Stimulated activated CD8-positive, alpha-beta memory T cell treated with anti-CD3 and anti-CD28 coated beads, Interleukin-2, amount 100 ng/mL, for 1 hour (primary cell): Measurements from ENCODE around the gene SHISA8.
"Not testable (repeated sequence)": the region's sequence is repeated elsewhere in the genome, so short reads cannot be mapped to it uniquely, and the experiment has no call there.

Experiments
- DNase-seq, 2 donors: peaks; one replicate each; pipeline ENCODE4 v3.0.0-alpha.2; 2020; ENCODE audit warnings: low read depth in 2 of 2

The SHISA8 gene

DNA sequence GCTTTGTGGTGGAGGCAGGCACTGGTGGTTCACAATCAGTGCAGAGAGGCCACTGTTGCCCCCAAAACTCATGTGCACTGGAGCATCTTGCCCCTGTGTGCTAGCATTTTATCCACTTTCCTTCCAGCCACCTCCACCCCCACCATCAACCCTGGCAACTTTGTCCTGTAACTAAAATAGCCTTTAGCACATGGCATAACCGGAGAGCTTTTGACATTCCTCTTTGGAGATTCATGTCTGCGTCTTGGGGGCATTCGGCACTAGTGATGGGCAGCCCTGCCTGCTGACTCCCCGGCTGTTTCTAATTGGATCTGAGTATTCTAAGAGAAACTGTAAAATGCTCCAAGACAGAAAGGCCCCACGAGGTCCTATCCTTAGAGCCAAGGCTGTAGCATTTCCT is 15.8 kb downstream of the SHISA8 start:
- DNase-seq, result no peak

DNA sequence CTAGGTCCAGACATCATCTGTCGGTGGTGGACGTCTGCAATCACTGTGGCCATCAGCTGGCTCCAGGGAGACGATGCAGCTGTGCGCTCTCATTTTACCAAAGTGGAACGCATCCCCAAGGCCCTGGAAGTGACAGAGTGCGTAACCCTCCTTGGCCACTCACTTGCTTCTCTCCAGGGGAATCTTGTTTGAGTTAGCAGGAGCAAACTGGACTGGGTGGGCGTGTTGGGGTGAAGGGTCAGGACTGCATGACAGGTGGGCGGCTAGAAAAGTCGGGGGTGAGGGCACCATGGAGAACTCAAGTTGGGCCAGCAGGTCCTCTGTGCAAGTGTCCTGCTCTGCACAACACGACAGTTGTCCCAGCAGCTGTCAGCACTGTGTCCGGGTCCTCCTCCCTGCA is 16.2 kb downstream of the SHISA8 start:
- DNase-seq, result no peak

DNA sequence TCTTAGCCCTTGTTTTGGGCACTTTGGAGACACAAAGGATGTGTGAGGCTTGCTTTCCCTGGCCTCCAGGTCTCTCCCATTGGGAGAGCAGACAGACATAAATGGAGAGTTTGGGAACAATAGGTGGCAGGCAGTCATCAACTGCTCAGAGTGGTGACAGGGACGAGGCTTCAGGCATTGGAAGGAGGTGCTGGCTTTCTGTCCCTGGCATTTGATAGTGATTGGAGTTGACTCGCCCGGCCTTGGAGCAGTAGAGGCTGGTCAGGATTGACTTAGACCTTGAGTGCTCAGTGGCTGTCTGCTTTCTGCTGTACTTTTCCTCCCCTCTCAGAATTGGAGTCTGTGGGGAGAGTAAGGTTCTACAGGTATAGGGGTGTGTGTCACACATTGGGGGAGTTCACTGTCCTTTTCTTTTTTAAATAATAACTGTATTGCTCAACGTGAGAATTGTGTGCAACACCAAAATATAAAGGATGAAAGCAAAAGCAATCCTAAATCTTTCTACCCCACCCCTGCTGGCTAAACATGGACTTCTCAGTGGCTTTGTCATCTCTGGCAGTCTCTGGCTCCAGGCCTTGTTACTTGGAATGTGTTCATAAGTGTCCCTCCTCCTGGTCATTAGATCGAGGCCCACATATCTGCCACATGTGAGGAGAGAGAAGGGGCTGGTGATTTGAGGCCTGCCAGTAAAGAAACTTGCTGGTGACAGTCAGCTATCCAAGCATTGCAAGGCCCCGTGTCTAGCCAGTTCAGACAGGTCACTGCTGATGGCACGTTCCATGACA is 21.1 kb downstream of the SHISA8 start:
- DNase-seq, result no peak

DNA sequence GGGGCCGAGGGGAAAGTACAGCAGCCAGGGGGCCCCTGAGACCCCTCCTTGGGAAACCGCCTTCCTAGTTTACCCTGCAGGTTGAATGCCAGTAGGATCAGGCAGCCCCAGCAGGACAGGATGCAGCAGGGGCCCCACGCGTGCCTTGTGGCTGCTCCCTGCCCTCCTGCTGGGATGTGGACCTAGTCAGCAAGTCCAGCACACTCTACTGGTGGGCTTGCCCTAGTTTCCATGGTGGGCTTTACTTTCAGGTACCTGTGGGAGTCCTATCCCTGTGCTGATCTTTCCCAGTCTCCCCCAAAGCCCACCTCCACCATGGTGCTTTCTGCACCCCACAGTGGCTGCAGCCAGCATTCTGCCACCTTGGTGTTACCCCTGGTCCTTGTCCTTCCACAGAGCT is 22.2 kb downstream of the SHISA8 start:
- no peak for DNase-seq

DNA sequence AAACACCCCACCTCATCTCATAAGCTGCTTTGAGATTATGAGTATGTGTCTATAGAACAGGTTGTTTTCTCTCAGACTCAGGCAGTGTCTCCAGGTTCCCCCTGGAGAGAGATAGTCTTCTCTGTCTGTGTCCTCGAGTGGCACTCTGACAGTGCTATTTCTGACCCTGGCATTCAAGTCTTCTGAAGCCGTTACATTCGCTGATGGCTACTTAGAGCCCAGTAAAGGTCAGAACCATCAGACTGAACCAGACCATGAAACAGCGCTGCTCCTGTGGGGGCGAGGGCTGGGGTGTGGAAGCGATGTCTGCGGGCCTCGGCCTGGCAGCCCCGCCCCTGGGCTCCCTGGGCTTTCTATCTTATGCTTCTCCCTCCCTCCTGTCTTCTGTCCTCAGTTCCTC is 23.5 kb downstream of the SHISA8 start:
- DNase-seq, result no peak

DNA sequence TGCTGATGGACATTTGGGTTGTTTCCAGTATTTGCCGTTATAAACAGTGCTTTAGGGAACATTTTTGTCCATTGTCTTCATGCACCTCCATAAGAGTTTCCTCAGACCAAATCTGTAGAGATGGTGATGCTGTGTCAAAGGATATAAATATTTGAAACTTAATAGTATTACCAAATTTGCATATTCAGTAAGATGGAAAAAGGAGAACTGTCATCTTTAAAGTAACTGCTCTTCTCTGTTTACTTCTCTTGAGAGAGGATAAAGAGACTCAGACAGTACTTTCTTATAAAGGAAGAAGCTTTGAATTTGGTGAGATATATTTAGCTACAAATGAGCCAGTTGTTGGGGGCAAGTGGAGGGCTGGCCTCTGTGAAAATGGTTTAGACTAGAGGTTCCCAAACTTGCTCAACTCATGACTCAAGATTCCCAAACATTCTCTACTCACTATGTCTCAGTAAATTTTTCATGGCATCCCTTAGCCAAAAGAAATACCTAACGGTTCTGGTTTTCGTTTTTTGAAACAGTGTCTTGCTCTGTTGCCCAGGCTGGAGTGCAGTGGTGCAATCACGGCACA is 26.2 kb downstream of the SHISA8 start:
- DNase-seq, result no peak

DNA sequence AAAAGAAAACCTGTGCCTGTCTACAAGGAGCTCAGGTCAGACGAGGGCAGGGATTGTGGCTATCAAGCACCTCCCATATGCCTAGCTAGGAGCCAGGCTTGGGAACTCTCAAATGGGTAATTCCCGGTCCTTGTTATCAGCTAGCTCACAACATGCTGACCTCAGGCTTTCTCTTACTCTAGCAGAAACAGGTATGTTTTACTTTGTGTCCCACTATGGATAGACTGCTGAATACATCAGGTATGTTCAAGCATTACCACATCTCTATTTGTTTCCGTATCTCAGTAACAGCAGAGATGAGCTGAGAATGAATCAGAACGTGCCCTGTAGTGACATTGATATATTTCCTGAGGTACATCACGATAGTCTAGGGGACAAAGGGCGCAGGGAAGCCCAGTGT is 29.4 kb downstream of the SHISA8 start:
- no peak for DNase-seq

DNA sequence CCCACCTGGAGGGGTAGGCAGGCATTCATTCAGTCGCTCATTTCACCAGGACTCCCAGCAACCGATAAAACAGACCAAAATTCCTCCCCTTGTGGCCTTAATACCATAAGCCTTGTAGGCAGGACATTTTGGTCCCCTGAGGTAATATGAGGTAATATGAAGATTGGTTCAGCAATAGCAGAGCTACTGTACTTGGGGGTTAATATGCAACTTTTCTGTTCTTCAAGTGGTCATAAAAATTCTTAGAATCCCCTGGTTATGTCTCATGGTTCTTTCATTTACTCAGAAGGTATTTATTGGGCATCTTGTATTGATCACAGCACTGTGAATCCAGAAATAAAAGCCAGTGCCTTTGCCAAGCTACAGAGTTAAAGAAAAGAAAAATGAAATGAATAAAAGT is 29.8 kb downstream of the SHISA8 start:
- DNase-seq, result no peak

DNA sequence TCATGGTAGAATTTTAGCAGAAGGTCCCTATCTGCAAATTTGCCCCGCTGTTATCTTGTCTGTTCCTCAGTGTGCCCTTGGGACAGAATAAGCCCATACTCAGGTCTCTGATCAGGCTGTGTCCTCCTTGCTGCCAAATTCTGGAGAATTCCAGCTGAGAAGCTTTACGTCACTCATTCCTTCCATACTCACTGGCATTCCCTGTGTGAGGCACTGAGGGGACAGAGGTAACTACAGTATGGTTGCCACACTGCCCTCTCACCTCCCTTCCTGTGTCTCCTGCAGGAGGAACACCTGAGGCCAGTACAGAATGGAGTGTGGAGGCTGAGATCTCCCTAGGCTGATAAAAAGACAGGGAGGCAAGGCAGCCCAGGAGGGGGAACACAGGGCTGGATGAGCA is 31.5 kb downstream of the SHISA8 start:
- DNase-seq, result no peak

DNA sequence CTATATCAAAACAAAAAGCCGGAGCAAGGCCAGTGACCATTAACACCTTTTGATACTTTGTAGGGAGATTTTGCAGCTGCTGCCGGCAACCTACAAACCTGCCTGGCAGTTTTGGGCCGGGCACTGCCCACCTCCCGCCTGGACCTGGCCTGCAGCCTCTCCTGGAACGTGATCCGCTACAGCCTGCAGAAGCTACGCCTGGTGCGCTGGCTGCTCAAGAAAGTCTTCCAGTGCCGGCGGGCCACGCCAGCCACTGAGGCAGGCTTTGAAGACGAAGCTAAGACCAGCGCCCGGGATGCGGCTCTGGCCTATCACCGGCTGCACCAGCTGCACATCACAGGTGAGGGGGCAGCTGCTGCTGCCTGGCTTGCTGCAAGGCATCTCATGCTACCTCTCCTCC is 34.2 kb downstream of the SHISA8 start:
- no peak for DNase-seq

DNA sequence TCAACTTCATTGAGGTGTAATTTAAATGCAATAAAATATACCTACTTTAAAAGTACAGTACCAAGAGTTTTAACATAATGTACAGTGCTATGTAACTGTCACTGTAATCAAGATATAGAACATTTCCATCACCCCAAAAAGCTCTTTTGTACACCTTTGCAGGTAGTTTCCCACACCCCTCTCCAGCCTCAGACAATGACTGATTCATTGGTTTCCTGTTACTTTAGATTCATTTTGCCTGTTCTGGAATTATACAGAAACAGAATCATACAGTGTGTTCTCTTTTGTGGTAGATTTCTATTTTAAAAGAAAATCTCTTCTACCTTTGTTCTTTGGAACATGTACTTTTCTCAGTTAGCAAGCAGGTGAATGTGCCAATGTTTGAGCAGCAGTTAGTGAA is 38.2 kb downstream of the SHISA8 start:
- DNase-seq, result no peak

DNA sequence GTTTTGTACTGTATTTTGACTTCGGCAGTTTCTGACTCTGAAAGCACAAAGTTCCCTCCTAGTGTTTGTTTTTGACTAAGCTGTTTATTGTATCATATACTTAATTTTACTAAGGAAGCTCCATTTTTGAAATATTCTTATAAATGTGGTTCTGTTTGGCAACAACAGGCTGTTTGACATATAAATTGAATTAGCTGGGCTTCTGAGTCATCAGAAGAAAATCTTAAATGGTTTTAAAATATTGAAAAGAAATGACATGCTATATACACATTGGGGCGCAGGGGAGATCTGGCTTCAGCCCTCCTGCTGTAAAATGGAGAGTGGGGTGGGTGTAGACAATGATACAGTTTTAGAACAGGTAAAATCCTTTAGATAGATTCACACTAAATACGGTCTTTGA is 38.6 kb downstream of the SHISA8 start:
- no peak for DNase-seq

DNA sequence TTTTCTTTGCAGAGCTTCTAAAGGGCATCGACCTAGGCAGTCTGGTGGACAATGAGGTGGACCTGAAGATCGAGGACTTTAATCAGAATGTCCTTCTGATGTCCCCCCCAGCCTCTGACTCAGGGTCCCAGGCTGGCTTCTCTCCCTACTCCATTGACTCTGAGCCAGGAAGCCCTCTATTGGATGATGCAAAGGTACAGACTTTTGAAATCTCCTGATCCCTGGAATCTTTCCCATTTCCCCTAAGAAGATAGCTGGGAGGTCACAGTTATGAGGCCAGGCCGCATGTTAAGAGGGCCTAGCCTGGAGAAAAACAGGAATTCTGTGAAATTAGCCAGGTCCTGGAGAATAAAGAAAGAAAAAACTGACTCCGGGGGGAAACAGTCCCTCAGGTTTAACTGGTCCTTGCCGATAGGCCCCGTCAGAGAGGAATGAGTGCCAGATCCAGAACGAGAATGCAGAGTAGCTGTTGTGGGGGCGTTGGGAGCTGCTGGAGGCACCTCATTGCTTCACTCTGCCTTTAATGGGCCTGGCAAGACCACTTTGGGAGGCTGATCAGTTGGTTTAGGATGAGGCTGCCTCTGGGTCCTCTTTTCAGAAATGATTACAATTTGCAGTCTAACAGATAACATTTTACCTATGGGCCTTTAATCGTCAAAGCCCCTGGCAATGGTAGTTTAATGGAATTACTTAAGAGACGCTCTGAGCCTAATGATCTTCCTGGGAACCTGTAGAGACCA is 39.2 kb downstream of the SHISA8 start:
- DNase-seq, result no peak

DNA sequence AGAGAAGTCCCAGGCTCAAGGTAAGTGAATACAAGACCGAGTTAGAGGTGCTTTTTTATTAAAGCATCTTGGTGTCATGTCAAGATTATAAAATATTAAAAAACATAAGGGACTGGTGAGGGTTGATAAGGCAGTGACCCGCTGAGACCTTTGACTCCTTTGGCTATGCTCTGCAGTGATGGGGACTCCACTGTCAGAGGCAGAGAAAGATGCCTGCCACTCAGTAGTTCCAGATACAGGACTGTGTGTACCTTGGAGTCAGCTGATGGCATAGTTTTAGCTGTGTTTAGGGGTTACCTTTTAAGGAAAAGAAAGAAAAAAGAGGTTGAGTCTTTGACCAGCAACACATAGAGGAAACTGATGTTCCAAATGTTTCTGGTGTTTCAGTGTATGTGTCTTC is 40.8 kb downstream of the SHISA8 start:
- DNase-seq, result no peak

DNA sequence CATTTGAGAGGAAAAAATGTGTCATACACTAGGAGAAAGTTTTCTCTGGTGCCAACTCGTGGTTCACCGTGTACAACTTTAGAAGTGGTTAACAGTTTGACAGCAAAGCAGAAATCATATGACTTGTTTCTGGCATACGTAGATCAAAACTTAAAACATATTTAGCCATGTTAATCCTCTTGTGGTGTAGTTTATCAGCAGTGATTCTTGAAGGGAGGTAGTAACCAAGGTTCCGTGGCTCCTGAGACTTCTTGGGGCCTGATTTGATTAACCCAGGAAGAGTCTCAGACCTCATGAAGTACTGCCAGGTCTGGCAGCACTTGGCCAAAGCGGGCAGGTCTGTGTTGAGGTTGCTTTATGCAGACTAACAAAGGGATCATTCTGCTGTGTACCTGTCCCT is 41.5 kb downstream of the SHISA8 start:
- no peak for DNase-seq

DNA sequence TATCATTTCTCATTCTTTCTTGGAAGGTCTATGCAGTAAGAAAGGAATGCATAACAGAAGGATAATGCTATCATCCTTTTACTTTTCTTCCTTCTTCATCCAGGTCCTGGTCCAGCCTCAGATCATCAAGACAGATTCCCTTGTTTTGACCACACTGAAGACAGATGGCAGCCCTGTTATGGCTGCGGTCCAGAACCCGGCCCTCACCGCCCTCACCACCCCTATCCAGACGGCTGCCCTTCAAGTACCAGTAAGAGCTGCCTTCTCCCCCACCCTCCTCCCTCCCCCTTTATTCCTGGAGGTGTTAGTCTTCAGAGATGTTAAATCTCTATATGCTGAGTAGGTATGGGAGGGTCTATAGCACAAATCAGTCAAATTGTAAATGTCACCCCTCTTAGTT is 44.1 kb downstream of the SHISA8 start:
- no peak for DNase-seq

DNA sequence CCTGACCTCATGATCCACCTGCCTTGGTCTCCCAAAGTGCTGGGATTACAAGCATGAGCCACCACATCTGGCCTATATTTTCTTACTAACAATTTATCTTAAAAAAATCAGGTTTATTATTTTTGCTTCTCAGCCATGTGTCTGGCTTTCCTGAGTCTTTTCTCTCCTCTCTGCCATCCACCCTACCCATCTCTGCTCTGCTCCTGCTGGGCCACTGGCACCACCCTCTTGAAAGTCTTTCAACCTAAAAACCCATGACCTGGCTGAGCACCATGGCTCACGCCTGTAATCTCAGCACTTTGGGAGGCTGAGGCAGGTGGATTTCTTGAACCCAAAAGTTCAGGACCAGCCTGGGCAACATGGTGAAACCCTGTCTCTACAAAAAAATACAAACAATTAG is 44.8 kb downstream of the SHISA8 start:
- not testable (repeated sequence) for DNase-seq

DNA sequence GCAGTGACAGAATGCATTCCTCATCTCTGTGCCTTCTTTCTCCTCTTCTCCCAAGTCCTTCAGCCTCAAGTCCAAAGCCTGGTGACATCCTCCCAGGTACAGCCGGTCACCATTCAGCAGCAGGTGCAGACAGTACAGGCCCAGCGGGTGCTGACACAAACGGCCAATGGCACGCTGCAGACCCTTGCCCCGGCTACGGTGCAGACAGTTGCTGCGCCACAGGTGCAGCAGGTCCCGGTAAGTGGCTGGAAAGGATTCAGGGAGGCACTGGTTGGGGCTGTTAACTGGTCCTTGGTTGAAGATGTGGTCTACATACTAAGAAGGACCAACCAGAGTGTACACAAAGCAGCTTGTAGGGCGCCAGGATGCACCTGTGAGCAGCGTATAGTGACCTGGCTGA is 46.3 kb downstream of the SHISA8 start:
- DNase-seq, result no peak

DNA sequence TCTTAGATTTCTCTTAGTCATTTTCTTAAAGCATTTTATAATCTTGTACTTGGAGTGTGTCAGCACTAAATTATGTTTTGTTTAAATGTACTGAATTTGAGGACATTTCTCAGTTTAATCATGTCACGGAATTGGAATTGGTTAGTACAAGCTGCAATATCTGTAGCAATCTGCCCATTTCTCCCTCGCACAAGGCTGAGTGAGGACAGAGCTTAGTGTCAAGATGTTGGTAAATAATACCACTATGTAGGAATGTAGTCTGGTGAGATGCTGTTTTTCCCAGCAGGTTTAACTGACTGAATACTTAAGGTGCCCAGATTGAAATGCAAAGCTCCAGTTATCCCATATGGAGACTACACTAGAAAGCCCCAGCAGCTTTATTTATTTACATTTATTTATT is 51.4 kb downstream of the SHISA8 start:
- no peak for DNase-seq

DNA sequence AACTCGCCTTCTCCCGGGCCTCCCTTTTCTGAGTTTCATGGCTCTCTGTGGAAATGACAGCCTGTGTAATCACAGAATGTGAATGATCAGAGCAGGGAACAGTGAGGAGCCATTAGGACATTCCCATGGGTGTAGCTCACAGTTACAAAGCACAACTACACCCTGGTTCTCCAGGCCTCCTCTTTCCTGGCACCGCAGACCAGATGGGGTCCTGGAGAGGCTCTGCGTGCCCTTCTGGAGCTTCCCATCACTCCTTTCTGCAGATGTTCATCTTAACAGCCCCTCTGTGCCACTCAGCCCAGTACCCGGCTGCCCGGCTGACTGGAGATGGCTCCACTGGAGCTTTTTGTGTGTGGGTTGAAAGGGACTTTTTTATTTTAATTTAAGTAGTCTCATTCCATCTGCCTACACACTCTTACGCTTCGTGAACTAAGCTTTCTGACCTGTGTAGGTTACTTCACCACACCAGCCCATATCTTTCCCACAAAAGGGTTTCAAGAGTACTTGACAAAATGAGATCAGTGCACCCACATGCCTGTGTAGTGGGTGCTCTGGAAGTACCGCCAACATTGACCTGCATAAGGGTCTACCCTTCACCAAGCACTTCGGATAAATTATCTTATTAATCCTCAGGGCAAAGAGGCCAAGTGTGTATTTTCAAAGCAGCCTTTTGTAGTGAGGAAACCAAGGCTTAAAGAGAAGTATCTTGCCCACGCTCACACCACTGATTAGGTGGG is 52.2 kb downstream of the SHISA8 start:
- DNase-seq, result no peak

DNA sequence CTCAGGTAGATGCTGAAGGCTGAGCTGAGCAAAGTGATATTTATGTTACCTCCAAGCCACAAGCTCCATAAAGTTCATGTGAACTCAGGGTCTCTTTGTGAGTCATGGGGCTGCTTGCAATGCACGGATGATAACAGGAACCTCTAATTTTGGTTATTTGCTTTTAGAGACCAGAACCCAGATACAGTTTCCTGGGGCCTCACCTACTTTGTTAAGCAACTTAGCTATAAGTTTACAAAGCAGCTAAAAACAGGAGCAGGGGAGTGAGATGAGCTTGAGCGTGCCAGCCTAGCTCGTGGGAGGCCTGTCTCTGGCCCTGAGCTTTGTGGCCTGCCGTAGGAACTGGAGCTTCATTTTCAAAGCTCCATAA is 52.7 kb downstream of the SHISA8 start:
- no peak for DNase-seq
